HFFc6 (cell line): Measurements from ENCODE around the gene PRSS2. TPM values are rescaled to one million over a fixed set of nuclear protein-coding genes. Genes with fewer than 3 reads are reported as not detected.

ENCODE experiments used
- DNase-seq: peaks from one replicate; pipeline ENCODE4 v3.0.0-alpha.2; 2018
- H3K27ac Mint-ChIP-seq: 2 replicates; pipeline ENCODE4 v1.8.0; 2020; ENCODE audit warnings: mild to moderate bottlenecking, mixed read lengths
- H3K27me3 Mint-ChIP-seq: 2 replicates; pipeline ENCODE4 v1.8.0; 2021; ENCODE audit warnings: mild to moderate bottlenecking, moderate library complexity, mixed read lengths; ENCODE audit not compliant: insufficient read depth
- H3K36me3 Mint-ChIP-seq: 2 replicates; pipeline ENCODE4 v1.8.0; 2021; ENCODE audit warnings: low read depth, mixed read lengths
- H3K4me1 Mint-ChIP-seq: 2 replicates; pipeline ENCODE4 v1.8.0; 2020; ENCODE audit warnings: low read depth, mixed read lengths
- H3K4me3 Mint-ChIP-seq: 2 replicates; pipeline ENCODE4 v1.8.0; 2020; ENCODE audit warnings: mild to moderate bottlenecking, moderate library complexity, mixed read lengths
- H3K9me3 Mint-ChIP-seq: 2 replicates; pipeline ENCODE4 v1.8.0; 2020; ENCODE audit warnings: mild to moderate bottlenecking, mixed read lengths
- CTCF ChIP-seq: fragments of 200-600 bp; sonication (generic); IDR thresholded peaks from 2 replicates; pipeline ENCODE4 v1.5.0; 2021; ENCODE audit warnings: antibody characterized with exemption, mild to moderate bottlenecking
- total RNA-seq, 6 experiments: library from RNA; stranded (reverse); fragmentation: NEBNext Ultra II Directional; extraction: Animal tissue kit (Norgen Biotek cat#: 25700); gene quantifications; 2 replicates in 1 of 6; 3 replicates in 5 of 6; pipeline ENCODE4 v1.2.3, GENCODE V29; 2021

PRSS2 gene
- total RNA-seq, 6 experiments from 2014 or later = not detected

- H3K4me1 Mint-ChIP-seq = peaks cover 56% of the 10 kb centered on the region
- H3K27me3 Mint-ChIP-seq = peaks cover 11% of the 10 kb centered on the region
- H3K36me3 Mint-ChIP-seq = no peaks in the 10 kb centered on the region
- H3K9me3 Mint-ChIP-seq = no peaks in the 10 kb centered on the region
- peak overlapping the region; percentile 54; the same call in 1 of the 2 replicates for H3K27ac Mint-ChIP-seq
- peak; percentile 64 for DNase-seq
- TF ChIP-seq CTCF = no peak
- H3K4me3 Mint-ChIP-seq = peak overlapping the region; percentile 7; the same call in 1 of the 2 replicates
Observed at GRCh38 chr7:142807855-142808460, 37.2 kb downstream of the PRSS2 start.

DNA sequence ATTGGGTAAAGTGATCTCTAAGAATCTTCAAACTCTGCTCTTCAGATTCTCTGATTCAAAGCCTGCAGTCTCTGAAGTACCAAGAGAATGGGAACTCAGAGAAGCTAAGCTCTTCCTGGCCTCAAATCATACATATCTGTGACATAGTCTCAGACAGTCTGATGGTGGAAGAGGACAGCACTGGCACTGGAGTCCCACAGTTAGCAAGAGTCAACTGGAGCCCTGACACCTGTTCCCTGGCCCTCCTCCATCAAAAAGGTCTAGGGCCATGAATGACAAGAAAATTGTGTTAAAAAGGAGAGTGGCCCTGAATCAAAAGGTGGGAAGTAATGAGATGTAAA is 37.7 kb downstream of the PRSS2 start:
- H3K27ac Mint-ChIP-seq = peak overlapping the region; percentile 54; the same call in 1 of the 2 replicates
- TF ChIP-seq CTCF = no peak
- H3K36me3 Mint-ChIP-seq = no peaks in the 10 kb centered on the region
- H3K4me3 Mint-ChIP-seq = no peak overlapping the region
- H3K27me3 Mint-ChIP-seq = peaks cover 6% of the 10 kb centered on the region; the same call in 1 of the 2 replicates
- H3K4me1 Mint-ChIP-seq = peaks cover 61% of the 10 kb centered on the region
- no peak for DNase-seq
- H3K9me3 Mint-ChIP-seq = no peaks in the 10 kb centered on the region

DNA sequence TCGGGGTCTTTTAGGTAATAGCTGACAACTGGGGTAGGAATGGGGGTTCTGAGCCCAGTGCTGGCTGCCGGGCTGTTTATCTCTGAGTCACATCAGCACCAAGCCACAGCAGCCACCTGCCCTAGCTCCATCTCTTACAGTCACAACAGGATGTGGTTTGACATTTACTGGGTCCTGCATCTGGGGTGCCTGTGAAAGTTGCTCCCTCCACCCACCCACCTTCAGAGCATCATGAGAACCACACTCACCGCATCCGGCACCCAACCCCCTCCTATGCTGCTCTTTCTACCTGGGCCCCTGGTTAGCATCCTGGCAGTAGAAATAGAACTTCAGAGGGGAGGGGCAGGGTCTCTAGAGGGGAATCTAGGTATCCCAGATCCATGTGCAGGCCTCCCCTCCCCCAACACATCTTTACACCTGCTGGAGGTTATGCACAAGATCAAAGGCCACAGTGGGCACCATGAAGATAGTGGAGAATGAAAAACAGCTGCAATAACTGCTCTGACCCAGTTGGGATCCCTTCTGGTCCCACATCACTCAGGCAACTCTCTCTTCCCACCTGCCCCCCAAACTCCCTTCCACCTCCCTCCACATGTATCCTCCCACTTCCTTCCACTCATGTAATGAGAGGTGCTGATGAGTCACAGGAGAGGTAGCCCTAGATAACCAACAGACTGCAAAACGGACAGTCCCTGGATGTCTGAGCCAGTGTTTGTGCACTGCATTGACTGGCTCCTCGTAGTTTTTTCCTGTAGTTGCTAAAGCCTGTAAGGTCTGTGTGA is 38.2 kb downstream of the PRSS2 start:
- peak; percentile 49 for DNase-seq
- H3K9me3 Mint-ChIP-seq = no peaks in the 10 kb centered on the region
- peaks cover 64% of the 10 kb centered on the region for H3K4me1 Mint-ChIP-seq
- no peaks in the 10 kb centered on the region for H3K36me3 Mint-ChIP-seq
- no peak overlapping the region; the same call in 1 of the 2 replicates for H3K4me3 Mint-ChIP-seq
- H3K27me3 Mint-ChIP-seq = peaks cover 2% of the 10 kb centered on the region; the same call in 1 of the 2 replicates
- no peak for TF ChIP-seq CTCF
- peak overlapping the region; percentile 54; the same call in 1 of the 2 replicates for H3K27ac Mint-ChIP-seq

GRCh38 chr7:142809671-142810070 is 38.9 kb downstream of the PRSS2 start:
- H3K36me3 Mint-ChIP-seq = no peaks in the 10 kb centered on the region
- H3K27ac Mint-ChIP-seq = no peak overlapping the region
- H3K9me3 Mint-ChIP-seq = no peaks in the 10 kb centered on the region
- no peak overlapping the region for H3K4me3 Mint-ChIP-seq
- no peak for TF ChIP-seq CTCF
- peaks cover 2% of the 10 kb centered on the region; the same call in 1 of the 2 replicates for H3K27me3 Mint-ChIP-seq
- H3K4me1 Mint-ChIP-seq = peaks cover 64% of the 10 kb centered on the region
- no peak for DNase-seq

GRCh38 chr7:142811154-142811737 is 40.5 kb downstream of the PRSS2 start:
- peak; percentile 51 for DNase-seq
- Mint-ChIP-seq H3K27me3 (peaks cover 6% of the 10 kb centered on the region; the same call in 1 of the 2 replicates), H3K27ac (no peak overlapping the region), H3K9me3 (no peaks in the 10 kb centered on the region), H3K36me3 (no peaks in the 10 kb centered on the region), H3K4me1 (peaks cover 64% of the 10 kb centered on the region), H3K4me3 (no peak overlapping the region)
- TF ChIP-seq CTCF = peak; percentile 88
